HG03342 (cell line): ENCODE results near the gene TRPM4.
"Not testable (repeated sequence)": the region's sequence is repeated elsewhere in the genome, so short reads cannot be mapped to it uniquely, and the experiment has no call there.

Experiments used
- ATAC-seq: cut with Tn5 transposase; IDR thresholded peaks from one replicate; pipeline ENCODE4 v1.9.1; 2021; ENCODE audit warnings: mild to moderate bottlenecking, moderate library complexity; ENCODE audit not compliant: unreplicated experiment

The TRPM4 gene

GRCh38 chr19:49186108-49186507, 28.5 kb downstream of the TRPM4 start:
- no peak for ATAC-seq

- ATAC-seq = no peak
Observed at GRCh38 chr19:49188626-49189200, 31.1 kb downstream of the TRPM4 start.

GRCh38 chr19:49189259-49189658, 31.7 kb downstream of the TRPM4 start:
- no peak for ATAC-seq

GRCh38 chr19:49190781-49191180, 33.2 kb downstream of the TRPM4 start:
- ATAC-seq = no peak

- no peak for ATAC-seq
Observed at GRCh38 chr19:49193822-49194394, 36.3 kb downstream of the TRPM4 start.

- no peak for ATAC-seq
Observed at GRCh38 chr19:49194408-49194807, 36.8 kb downstream of the TRPM4 start.

GRCh38 chr19:49196527-49197240, 39.1 kb downstream of the TRPM4 start:
- no peak for ATAC-seq

- ATAC-seq = no peak
Observed at GRCh38 chr19:49200238-49200862, 42.8 kb downstream of the TRPM4 start.

- no peak for ATAC-seq
Observed at GRCh38 chr19:49201042-49201441, 43.5 kb downstream of the TRPM4 start.

GRCh38 chr19:49205114-49205513, 47.5 kb downstream of the TRPM4 start:
- no peak for ATAC-seq

- ATAC-seq = not testable (repeated sequence)
Observed at GRCh38 chr19:49209502-49209901, 51.9 kb downstream of the TRPM4 start.

- ATAC-seq = no peak
Observed at GRCh38 chr19:49210108-49210900, 52.7 kb downstream of the TRPM4 start.

- no peak for ATAC-seq
Observed at GRCh38 chr19:49210901-49211451, 53.4 kb downstream of the TRPM4 start.

- ATAC-seq = no peak
Observed at GRCh38 chr19:49212016-49212701, 54.6 kb downstream of the TRPM4 start.

- ATAC-seq = no peak
Observed at GRCh38 chr19:49213791-49214190, 56.2 kb downstream of the TRPM4 start.

- no peak for ATAC-seq
Observed at GRCh38 chr19:49214701-49215100, 57.1 kb downstream of the TRPM4 start.

- no peak for ATAC-seq
Observed at GRCh38 chr19:49216071-49216470, 58.5 kb downstream of the TRPM4 start.

- no peak for ATAC-seq
Observed at GRCh38 chr19:49217382-49217781, 59.8 kb downstream of the TRPM4 start.

GRCh38 chr19:49222011-49222410, 64.4 kb downstream of the TRPM4 start:
- ATAC-seq = no peak

GRCh38 chr19:49222528-49222927, 64.9 kb downstream of the TRPM4 start:
- no peak for ATAC-seq
